BLaER1 treated with 17β-estradiol and CSF1 and Interleukin-3, amounts not matched to agents 10 nM and 100 nM (cell line): ENCODE results near the gene UROS.

Source experiments
- H3K27ac ChIP-seq, 11 experiments: shearing (Covaris generic); formaldehyde crosslinking; 2 replicates each; pipeline ENCODE4 v1.8.1; 2022
- H3K27me3 ChIP-seq, 11 experiments: shearing (Covaris generic); formaldehyde crosslinking; 2 replicates each; pipeline ENCODE4 v1.8.1; 2022
- H3K36me3 ChIP-seq, 11 experiments: shearing (Covaris generic); formaldehyde crosslinking; 2 replicates each; pipeline ENCODE4 v1.8.1; 2022
- H3K4me1 ChIP-seq, 10 experiments: shearing (Covaris generic); formaldehyde crosslinking; 2 replicates each; pipeline ENCODE4 v1.8.1; 2022
- H3K4me2 ChIP-seq, 11 experiments: shearing (Covaris generic); formaldehyde crosslinking; 2 replicates each; pipeline ENCODE4 v1.8.1; 2022
- H3K4me3 ChIP-seq, 10 experiments: shearing (Covaris generic); formaldehyde crosslinking; 2 replicates each; pipeline ENCODE4 v1.8.1; 2022
- H3K9ac ChIP-seq, 11 experiments: shearing (Covaris generic); formaldehyde crosslinking; 2 replicates each; pipeline ENCODE4 v1.8.1; 2022
- H3K9me3 ChIP-seq, 11 experiments: shearing (Covaris generic); formaldehyde crosslinking; replicated peaks in 1 of 11; 2 replicates each; pipeline ENCODE4 v1.8.1; 2022
- H4K20me1 ChIP-seq, 11 experiments: shearing (Covaris generic); formaldehyde crosslinking; 2 replicates each; pipeline ENCODE4 v1.8.1; 2022
- Cebpa-rat ChIP-seq, 11 experiments: shearing (Covaris generic); IDR thresholded peaks; 2 replicates each; pipeline ENCODE4 v1.8.1; 2022

The UROS gene

GRCh38 chr10:125822878-125823662, at the start of gene UROS, which contains the start of gene BCCIP:
Gene UROS, minus strand, starts transcription at chr10:125823258. Its CDS starts 6,759 bp downstream, at chr10:125816499.
Gene BCCIP, plus strand, starts transcription at chr10:125823546. Its CDS starts 12 bp downstream, at chr10:125823558.
- peaks cover 19 to 36% (median 31%) of the 10 kb centered on the region in 11 experiments for H3K36me3 ChIP-seq
- H3K4me1 ChIP-seq = peaks cover 35 to 54% (median 42%) of the 10 kb centered on the region in 10 experiments
- peak within 1 kb of the TSS; percentile 92 to 99 (median 96) for H3K9ac ChIP-seq
- peaks cover 9 to 46% (median 40%) of the 10 kb centered on the region in 11 experiments; a peak in 15 of 22 replicates for H4K20me1 ChIP-seq
- H3K27me3 ChIP-seq = no peaks in the 10 kb centered on the region
- peak within 1 kb of the TSS; percentile 76 to 98 (median 89) for H3K4me3 ChIP-seq
- no peaks in the 10 kb centered on the region for H3K9me3 ChIP-seq
- TF ChIP-seq Cebpa-rat (IDR thresholded peaks at IDR 0.05) = no peak
- peak within 1 kb of the TSS; percentile 95 to 100 (median 98) for H3K27ac ChIP-seq
- H3K4me2 ChIP-seq = peak within 1 kb of the TSS; percentile 81 to 98 (median 89)

DNA sequence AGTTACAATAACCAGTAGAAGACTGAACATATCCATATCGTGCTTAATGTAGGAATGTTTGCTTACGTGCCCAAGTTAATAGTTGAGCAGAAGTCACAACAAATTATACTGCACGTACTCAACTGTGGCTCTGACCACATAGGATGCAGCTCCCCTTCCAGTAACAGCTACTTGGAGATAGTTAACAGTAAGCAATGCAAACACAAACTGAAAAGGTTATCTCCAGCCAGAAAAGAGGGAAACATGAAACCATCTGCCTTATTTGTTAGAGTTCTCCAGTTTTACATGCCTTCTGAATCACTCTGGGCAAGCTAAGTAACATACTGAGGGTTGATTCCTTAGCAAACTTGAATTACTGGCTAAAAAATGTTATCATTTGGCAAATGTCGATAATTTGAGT, 48.3 kb upstream of the UROS start:
- H3K27ac ChIP-seq = no peak overlapping the region
- H4K20me1 ChIP-seq = peaks cover 0 to 9% (median 0%) of the 10 kb centered on the region in 11 experiments; a peak in 2 of 22 replicates
- no peak overlapping the region for H3K4me3 ChIP-seq
- peaks cover 25 to 54% (median 31%) of the 10 kb centered on the region in 11 experiments for H3K36me3 ChIP-seq
- H3K9me3 ChIP-seq = peaks cover 15 to 22% (median 18%) of the 10 kb centered on the region in 11 experiments
- H3K27me3 ChIP-seq = no peaks in the 10 kb centered on the region
- TF ChIP-seq Cebpa-rat (IDR thresholded peaks at IDR 0.05) = no peak
- no peak overlapping the region for H3K4me2 ChIP-seq
- peaks cover 0 to under 1% (median 0%) of the 10 kb centered on the region in 10 experiments; a peak in 3 of 20 replicates for H3K4me1 ChIP-seq
- H3K9ac ChIP-seq = no peak overlapping the region

DNA sequence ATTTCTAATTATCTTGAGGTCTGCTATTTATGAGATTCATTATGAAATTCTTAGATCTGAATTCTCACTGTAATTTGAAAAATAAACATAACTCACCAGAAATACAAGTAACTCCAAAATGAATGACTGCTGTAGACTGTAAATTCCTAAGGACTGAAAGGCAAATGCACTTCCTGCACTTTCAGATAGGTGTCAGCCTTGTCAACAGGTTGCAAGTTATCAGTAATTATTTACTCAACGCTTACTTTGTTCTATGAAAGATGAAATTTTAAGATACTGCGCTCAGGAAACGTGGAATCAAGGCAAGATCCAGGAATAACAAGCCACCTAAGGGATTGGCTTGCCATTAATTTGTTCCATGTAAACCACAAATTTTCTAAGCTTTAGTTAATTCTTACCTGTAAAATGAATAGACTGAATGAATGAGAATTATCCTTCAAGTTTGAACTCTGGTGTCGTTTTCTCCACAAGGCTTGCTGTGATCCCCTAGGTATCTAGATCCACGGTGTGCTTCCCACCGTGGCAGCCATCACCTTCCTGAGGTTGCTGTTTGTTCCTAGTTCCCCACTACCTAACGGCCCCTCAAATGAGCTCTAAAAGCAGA, 45.4 kb upstream of the UROS start:
- no peak for TF ChIP-seq Cebpa-rat (IDR thresholded peaks at IDR 0.05)
- H3K9me3 ChIP-seq = no peaks in the 10 kb centered on the region
- peaks cover 0 to 26% (median 21%) of the 10 kb centered on the region in 10 experiments; a peak in 15 of 20 replicates for H3K4me1 ChIP-seq
- no peak overlapping the region for H3K4me3 ChIP-seq
- H3K4me2 ChIP-seq = no peak overlapping the region
- no peaks in the 10 kb centered on the region for H3K27me3 ChIP-seq
- H4K20me1 ChIP-seq = peaks cover 0 to 9% (median 0%) of the 10 kb centered on the region in 11 experiments; a peak in 4 of 22 replicates
- H3K36me3 ChIP-seq = peaks cover 16 to 51% (median 26%) of the 10 kb centered on the region in 11 experiments
- no peak overlapping the region for H3K27ac ChIP-seq
- H3K9ac ChIP-seq = no peak overlapping the region

DNA sequence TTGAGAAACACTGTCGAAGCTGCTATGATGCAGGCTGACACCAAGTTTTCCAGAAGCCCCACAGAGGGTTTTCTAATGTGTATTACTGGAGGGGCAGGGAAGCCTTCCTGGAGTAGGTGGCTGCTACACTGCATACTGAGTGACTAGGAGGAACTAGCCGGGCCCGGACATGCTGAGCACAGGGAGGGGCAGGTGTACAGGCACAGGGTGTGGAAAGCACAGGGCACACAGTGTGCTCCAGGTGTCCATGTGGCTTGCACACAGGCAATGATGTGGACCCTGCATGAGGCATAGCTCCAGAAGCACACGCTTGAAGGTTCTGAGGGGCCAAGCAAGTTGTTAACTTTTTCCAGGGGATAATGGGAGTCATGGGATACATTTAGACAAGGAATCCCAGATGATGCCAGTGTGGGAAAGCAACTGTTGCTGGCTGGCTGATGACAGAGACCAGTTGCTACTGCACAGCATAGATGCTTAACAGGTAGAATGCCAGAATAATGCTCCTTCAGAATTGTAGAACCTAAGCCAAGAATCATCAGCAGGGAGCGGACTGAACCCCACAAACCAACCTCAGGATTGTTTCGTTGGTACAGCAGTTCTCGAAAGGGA, 43.5 kb upstream of the UROS start:
- H3K27me3 ChIP-seq = no peaks in the 10 kb centered on the region
- peaks cover 0 to 26% (median 21%) of the 10 kb centered on the region in 10 experiments; a peak in 15 of 20 replicates for H3K4me1 ChIP-seq
- no peaks in the 10 kb centered on the region for H3K9me3 ChIP-seq
- H3K27ac ChIP-seq = no peak overlapping the region
- TF ChIP-seq Cebpa-rat (IDR thresholded peaks at IDR 0.05) = no peak
- H4K20me1 ChIP-seq = peaks cover 0 to 9% (median 0%) of the 10 kb centered on the region in 11 experiments; a peak in 4 of 22 replicates
- H3K36me3 ChIP-seq = peaks cover 15 to 58% (median 25%) of the 10 kb centered on the region in 11 experiments
- no peak overlapping the region for H3K4me3 ChIP-seq
- H3K9ac ChIP-seq = no peak overlapping the region
- H3K4me2 ChIP-seq = no peak overlapping the region

DNA sequence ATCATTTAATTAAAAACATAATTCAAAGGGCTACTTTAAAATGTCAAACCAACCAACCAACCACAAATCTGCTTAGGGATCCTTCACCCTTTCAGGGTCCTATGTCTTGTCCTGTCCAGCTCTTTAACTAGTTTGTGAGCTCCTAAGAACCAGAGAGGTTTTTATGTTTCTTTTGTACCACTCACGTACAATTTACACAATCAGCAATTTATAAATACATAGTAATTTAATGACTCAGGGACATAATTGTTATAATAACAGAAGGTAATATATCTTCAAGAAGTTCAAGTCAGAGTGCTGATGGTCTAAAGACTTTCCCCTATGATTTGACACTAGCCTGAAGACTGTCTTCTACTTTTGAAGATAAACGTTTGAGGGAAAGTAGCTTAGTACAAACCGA, 42.1 kb upstream of the UROS start:
- H3K4me3 ChIP-seq = no peak overlapping the region
- H3K27ac ChIP-seq = no peak overlapping the region
- 0 out of 22 replicates have a peak overlapping the region, but pooled peaks of 1 of the 11 experiments have one; percentile 7 for H3K9ac ChIP-seq
- TF ChIP-seq Cebpa-rat (IDR thresholded peaks at IDR 0.05) = no peak
- no peaks in the 10 kb centered on the region for H3K27me3 ChIP-seq
- H3K36me3 ChIP-seq = peaks cover 15 to 64% (median 31%) of the 10 kb centered on the region in 11 experiments
- H3K9me3 ChIP-seq = no peaks in the 10 kb centered on the region
- H4K20me1 ChIP-seq = peaks cover 0 to 9% (median 0%) of the 10 kb centered on the region in 11 experiments; a peak in 4 of 22 replicates
- H3K4me2 ChIP-seq = peak overlapping the region in 8 of 11 experiments; percentile 12 to 70 (median 55); a peak in 14 of 22 replicates
- peaks cover 0 to 26% (median 21%) of the 10 kb centered on the region in 10 experiments; a peak in 15 of 20 replicates for H3K4me1 ChIP-seq

DNA sequence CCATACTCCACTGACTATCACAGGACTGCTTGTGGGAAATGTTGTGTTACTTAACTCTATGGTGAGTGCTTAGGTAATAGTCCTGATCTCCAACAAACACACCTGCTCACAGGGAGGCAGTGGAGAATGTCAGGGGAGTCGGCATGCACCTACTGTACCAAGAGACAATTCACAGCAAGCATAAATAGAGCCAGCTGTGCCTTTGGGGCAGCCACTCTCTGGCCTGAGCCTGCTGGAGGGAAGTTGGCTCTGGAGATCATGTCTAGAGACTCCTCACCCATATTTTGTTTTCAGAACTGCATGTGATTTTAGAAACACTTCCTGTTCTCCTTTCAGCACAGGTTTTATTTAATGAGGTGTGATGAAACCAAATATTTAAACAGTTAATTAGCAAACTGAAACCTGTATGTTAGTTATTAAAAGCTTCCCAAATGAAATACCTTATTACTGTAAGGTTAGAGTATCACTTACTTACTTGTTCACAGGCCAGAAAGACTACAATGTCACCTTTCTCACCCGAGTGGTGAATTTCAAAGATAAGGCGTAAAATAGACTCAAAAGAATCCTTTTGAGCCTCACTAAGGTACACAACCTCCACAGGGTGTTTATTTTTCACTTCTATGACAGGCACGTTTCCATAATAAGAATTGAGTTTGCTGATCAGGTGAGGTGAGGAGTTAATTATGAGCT, 36.2 kb upstream of the UROS start:
- no peak overlapping the region for H3K27ac ChIP-seq
- H3K4me1 ChIP-seq = peaks cover 0 to 21% (median 5%) of the 10 kb centered on the region in 10 experiments; a peak in 10 of 20 replicates
- H3K36me3 ChIP-seq = peaks cover 21 to 91% (median 41%) of the 10 kb centered on the region in 11 experiments
- no peak overlapping the region for H3K9ac ChIP-seq
- H3K27me3 ChIP-seq = no peaks in the 10 kb centered on the region
- no peak overlapping the region for H3K4me3 ChIP-seq
- no peak overlapping the region for H3K4me2 ChIP-seq
- no peak for TF ChIP-seq Cebpa-rat (IDR thresholded peaks at IDR 0.05)
- H3K9me3 ChIP-seq = no peaks in the 10 kb centered on the region
- no peaks in the 10 kb centered on the region for H4K20me1 ChIP-seq

DNA sequence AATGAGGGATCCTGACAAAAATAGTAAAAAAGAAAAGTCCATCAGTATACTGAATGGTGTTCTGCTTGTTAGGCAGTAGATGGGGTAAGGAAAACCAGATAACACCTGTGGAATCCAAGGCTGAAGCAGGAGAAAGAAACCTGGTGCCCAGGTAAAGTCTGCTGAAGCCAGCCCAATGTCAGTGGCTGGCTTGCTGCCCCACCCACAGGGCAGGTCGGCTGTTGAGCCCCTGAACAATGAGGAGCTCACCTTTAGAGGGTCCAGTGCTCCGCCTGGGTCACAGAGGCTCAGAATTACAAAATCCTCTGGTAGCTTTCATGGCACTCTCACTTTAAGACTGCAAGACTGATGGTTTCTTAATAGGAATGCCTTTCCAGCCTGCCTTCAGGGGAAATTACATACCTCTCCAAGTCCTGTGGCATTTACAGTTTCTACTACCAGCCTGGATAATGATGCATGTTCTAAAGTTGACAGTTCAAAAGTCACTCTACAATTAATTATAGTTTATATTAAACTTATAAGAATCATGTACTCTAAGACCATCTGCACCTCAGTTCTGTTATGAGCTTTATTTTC, 34.2 kb upstream of the UROS start:
- no peaks in the 10 kb centered on the region for H3K27me3 ChIP-seq
- no peak overlapping the region for H3K9ac ChIP-seq
- peaks cover 24 to 92% (median 47%) of the 10 kb centered on the region in 11 experiments for H3K36me3 ChIP-seq
- peaks cover 0 to 18% (median 2%) of the 10 kb centered on the region in 10 experiments; a peak in 9 of 20 replicates for H3K4me1 ChIP-seq
- no peak overlapping the region for H3K4me2 ChIP-seq
- no peak overlapping the region for H3K4me3 ChIP-seq
- H3K27ac ChIP-seq = no peak overlapping the region
- TF ChIP-seq Cebpa-rat (IDR thresholded peaks at IDR 0.05) = no peak
- no peaks in the 10 kb centered on the region for H4K20me1 ChIP-seq
- H3K9me3 ChIP-seq = no peaks in the 10 kb centered on the region

DNA sequence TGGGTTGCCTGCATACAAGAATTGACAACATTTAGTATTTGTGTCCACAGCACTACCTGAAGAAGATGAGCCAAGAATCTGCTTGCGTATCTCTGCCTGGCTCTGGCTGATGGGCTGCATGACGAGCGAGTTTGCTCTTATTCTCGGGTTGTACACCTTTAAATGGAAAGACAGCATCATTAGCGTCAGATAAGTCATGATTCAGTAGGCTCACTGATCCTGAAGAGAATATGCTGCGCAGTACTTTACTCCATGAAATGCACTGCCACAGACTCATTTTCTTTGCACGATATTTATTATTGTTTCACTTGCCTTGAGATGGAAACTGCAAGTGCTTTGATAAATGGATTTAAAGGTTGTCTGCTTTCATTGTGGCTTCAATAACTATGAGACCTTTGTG, 29.4 kb upstream of the UROS start:
- no peak for TF ChIP-seq Cebpa-rat (IDR thresholded peaks at IDR 0.05)
- no peak overlapping the region for H3K27ac ChIP-seq
- no peak overlapping the region for H3K9ac ChIP-seq
- no peak overlapping the region for H3K4me2 ChIP-seq
- peaks cover 59 to 97% (median 76%) of the 10 kb centered on the region in 11 experiments for H3K36me3 ChIP-seq
- H3K4me1 ChIP-seq = no peaks in the 10 kb centered on the region
- H4K20me1 ChIP-seq = peaks cover 0 to 3% (median 0%) of the 10 kb centered on the region in 11 experiments; a peak in 1 of 22 replicates
- no peaks in the 10 kb centered on the region for H3K27me3 ChIP-seq
- H3K4me3 ChIP-seq = no peak overlapping the region
- H3K9me3 ChIP-seq = no peaks in the 10 kb centered on the region
